Measurements from ENCODE around the gene HMGN3. TPM values are rescaled to one million over a fixed set of nuclear protein-coding genes. Genes with fewer than 3 reads are reported as not detected.

HMGN3 gene
- total RNA-seq, 4 donors from 2014 or later = 9.3 to 102 (median 16.5) TPM

DNA sequence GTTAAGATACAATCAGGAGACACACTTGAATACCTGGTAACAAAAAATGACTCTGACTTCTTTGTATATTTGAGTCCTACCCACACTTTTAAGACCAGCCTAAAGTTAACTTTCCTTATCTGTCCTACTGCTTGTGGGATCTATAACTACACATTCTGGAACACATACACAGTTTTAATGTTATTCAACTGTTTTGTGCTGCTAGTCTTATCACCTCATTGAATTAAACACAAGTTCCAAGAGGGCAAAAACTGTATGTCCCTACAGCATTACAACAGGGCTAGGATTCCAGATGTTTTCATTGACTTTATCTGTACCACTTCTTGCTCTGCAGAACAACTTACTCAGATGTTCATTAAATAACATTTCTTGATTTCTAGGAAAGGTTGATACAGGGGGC, 2.8 kb downstream of the HMGN3 start:
- no peak for DNase-seq
- no peaks in the 10 kb centered on the region for H3K27me3 ChIP-seq
- no peak overlapping the region for H3K27ac ChIP-seq
- no peaks in the 10 kb centered on the region for H3K9me3 ChIP-seq
- H3K4me3 ChIP-seq = no peak overlapping the region
- no peaks in the 10 kb centered on the region for H3K36me3 ChIP-seq
- H3K4me1 ChIP-seq = no peaks in the 10 kb centered on the region
- TF ChIP-seq, protein P1, sequence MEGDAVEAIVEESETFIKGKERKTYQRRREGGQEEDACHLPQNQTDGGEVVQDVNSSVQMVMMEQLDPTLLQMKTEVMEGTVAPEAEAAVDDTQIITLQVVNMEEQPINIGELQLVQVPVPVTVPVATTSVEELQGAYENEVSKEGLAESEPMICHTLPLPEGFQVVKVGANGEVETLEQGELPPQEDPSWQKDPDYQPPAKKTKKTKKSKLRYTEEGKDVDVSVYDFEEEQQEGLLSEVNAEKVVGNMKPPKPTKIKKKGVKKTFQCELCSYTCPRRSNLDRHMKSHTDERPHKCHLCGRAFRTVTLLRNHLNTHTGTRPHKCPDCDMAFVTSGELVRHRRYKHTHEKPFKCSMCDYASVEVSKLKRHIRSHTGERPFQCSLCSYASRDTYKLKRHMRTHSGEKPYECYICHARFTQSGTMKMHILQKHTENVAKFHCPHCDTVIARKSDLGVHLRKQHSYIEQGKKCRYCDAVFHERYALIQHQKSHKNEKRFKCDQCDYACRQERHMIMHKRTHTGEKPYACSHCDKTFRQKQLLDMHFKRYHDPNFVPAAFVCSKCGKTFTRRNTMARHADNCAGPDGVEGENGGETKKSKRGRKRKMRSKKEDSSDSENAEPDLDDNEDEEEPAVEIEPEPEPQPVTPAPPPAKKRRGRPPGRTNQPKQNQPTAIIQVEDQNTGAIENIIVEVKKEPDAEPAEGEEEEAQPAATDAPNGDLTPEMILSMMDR (IDR thresholded peaks at IDR 0.05) = no peak
- TF ChIP-seq POLR2A (IDR thresholded peaks at IDR 0.05) = no peak

DNA sequence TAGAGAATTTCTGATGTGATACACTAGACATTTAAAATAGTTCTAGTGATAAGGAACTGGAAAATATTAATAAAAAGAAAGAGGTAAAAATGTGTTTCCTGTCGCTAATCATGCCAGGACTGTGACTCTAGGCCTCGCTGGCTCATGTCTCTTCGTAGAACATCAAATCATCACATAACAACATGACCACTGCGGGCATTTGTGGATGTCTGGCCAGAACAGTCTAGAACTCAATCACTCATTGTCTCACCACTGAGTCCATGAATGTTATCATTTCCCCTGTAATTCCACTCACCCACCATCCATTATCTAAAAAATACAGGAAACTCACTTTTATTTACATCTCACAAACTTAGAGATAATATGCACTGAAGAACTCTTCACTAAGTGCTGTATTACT, 3.4 kb downstream of the HMGN3 start:
- no peaks in the 10 kb centered on the region for H3K36me3 ChIP-seq
- DNase-seq = no peak
- no peaks in the 10 kb centered on the region for H3K27me3 ChIP-seq
- H3K27ac ChIP-seq = no peak overlapping the region
- H3K4me3 ChIP-seq = no peak overlapping the region
- H3K4me1 ChIP-seq = no peaks in the 10 kb centered on the region
- TF ChIP-seq POLR2A (IDR thresholded peaks at IDR 0.05) = no peak
- TF ChIP-seq, protein P1 (IDR thresholded peaks at IDR 0.05) = no peak
- H3K9me3 ChIP-seq = no peaks in the 10 kb centered on the region

DNA sequence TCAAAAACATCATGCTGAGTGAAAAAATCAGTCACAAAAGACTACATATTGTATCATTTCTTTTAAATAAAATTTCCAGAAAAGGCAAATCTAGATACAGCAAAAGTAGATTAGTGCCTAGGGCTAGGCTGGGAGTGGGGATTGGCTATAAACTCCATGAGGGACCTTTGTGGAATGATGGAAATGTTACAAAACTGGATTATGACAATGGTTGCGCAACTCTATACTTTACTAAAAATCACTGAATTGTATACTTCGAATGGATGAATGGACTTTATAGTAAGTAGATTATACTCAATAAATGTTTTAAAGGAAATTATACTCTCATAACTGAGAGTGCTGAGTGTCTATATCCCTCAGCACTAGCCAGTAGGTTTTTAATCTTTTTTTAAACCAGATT, 4.3 kb downstream of the HMGN3 start:
- Histone ChIP-seq H3K27me3 (no peaks in the 10 kb centered on the region), H3K4me3 (no peak overlapping the region)
- no peak for TF ChIP-seq POLR2A (IDR thresholded peaks at IDR 0.05)
- TF ChIP-seq, protein P1 (IDR thresholded peaks at IDR 0.05) = no peak

DNA sequence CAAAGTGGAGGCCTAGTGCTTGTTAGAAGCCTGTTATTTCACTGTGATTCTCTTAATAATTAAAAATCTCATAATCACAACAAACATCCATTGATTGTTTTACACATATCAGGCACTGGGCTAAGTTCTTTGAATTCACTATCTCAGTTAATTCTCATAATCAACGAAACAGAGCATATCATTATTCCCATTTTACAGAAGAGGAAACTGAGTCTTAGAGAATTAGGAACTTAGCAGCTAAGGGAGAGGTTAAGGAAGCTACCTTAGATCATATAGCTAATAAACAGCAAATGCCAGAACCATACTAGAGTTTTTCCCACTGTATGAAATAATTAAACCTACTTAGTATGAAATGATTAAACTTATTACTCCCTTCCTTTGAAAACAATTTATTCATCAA, 7.0 kb downstream of the HMGN3 start:
- peaks cover 0 to 6% (median 0%) of the 10 kb centered on the region in 4 donors for H3K4me1 ChIP-seq
- no peaks in the 10 kb centered on the region for H3K9me3 ChIP-seq
- no peak for DNase-seq
- H3K4me3 ChIP-seq = no peak overlapping the region
- TF ChIP-seq, protein P1 (IDR thresholded peaks at IDR 0.05) = no peak
- TF ChIP-seq POLR2A (IDR thresholded peaks at IDR 0.05) = no peak
- no peaks in the 10 kb centered on the region for H3K27me3 ChIP-seq
- no peak overlapping the region for H3K27ac ChIP-seq
- no peaks in the 10 kb centered on the region for H3K36me3 ChIP-seq

More for the DNA sequence above, 4.3 kb downstream of the HMGN3 start:
- no peak for DNase-seq
- H3K9me3 ChIP-seq = no peaks in the 10 kb centered on the region
- H3K27ac ChIP-seq = no peak overlapping the region
- H3K36me3 ChIP-seq = no peaks in the 10 kb centered on the region
- H3K4me1 ChIP-seq = no peaks in the 10 kb centered on the region

GRCh38 chr6:79226660-79227059, 7.8 kb downstream of the HMGN3 start:
- Histone ChIP-seq H3K27ac (no peak overlapping the region), H3K27me3 (no peaks in the 10 kb centered on the region), H3K4me1 (peaks cover 0 to 6% (median 0%) of the 10 kb centered on the region in 4 donors), H3K9me3 (no peaks in the 10 kb centered on the region), H3K4me3 (no peak overlapping the region), H3K36me3 (no peaks in the 10 kb centered on the region)
- no peak for DNase-seq
- no peak for TF ChIP-seq POLR2A (IDR thresholded peaks at IDR 0.05)
- TF ChIP-seq, protein P1 (IDR thresholded peaks at IDR 0.05) = no peak
